ENCODE measurements around the gene KRT20. TPM values are rescaled to one million over a fixed set of nuclear protein-coding genes. Genes with fewer than 3 reads are reported as not detected.

Gene KRT20
- 0.17 to 0.43 TPM (median 0.28 TPM) in 5 replicates for total RNA-seq (2022; extraction: Qiagen RNA extraction; ENCODE audit: low read depth)

DNA sequence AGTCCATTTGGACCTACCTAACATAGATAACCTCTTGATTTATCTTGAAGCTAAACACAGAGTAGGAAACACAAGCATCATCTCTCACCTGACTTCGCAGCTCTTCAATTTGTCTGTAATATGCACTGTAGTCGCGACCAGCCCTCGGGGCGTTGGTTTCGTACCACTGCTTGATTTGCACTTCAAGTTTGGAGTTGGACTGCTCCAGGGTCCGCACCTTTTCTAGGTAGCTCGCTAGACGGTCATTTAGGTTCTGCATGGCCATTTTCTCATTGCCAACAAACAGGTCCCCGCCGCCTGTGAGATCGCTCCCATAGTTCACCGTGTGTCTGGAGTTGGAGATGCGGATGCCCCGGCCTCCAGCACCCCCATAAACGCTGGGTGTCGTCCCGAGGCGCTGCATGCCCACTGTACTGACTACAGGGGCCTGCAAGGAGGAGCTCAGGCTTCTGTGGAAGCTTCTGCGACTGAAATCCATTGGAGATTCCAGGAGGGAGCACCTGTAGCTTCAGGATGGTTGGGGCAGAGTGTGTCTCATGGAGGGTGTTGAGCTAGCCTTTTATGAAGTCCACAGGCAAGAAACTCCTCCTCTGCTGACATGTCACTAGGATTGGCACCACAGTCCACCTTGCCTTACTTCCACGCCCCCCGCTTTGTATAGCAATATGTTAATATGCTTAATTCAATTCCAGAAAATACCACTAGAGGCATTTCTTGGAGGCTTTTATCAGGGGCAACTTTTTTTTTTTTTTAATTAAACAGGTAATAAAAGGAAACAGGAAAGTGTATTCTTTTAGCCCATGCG lies at the start of gene KRT20:
Gene KRT20 (minus strand): TSS at position 535 of the 805 bp plus-strand sequence. CDS start 57 bp downstream, at position 478.

DNA sequence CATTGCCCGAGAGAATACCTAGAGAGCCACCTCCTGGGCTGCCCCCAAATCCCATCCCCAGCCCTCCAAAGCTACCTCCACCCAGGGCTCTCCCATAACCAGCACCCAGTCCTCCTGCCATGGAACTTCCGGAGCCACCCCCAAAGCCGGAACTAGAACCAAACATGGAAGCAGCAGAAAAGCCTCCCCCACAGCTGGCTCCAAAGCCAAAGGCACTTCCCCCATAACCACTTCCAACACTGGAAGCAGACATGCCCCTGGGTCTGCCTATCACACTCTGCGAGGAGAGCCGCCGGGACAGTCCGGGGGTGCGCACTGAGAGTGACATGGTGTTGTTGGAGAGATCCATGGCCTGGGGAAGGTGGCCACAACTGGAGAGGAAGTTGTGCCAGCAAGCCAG lies 18.2 kb downstream of the KRT20 start, which contains the start of gene KRT12:
Gene KRT12 (minus strand): TSS at position 386 of the 400 bp plus-strand sequence. CDS start 37 bp downstream, at position 349.

Other genes starting within 250 kb of the KRT20 start
- 107 to 119 TPM (median 111 TPM) in 5 replicates for gene SMARCE1, start 237.4 kb downstream of the KRT20 start, total RNA-seq (2022; extraction: Qiagen RNA extraction; ENCODE audit: low read depth)
- 0.30 to 0.59 TPM (median 0.38 TPM) in 4 of 5 replicates, not detected in the other for gene KRT222, start 220.1 kb downstream of the KRT20 start, total RNA-seq (2022; extraction: Qiagen RNA extraction; ENCODE audit: low read depth)
- not detected in 5 replicates for gene KRT24, start 181.5 kb downstream of the KRT20 start, total RNA-seq (2022; extraction: Qiagen RNA extraction; ENCODE audit: low read depth)
- gene KRT25, start 129.9 kb downstream of the KRT20 start, total RNA-seq (2022; extraction: Qiagen RNA extraction; ENCODE audit: low read depth) = not detected in 5 replicates
- gene KRT26, start 113.0 kb downstream of the KRT20 start, total RNA-seq (2022; extraction: Qiagen RNA extraction; ENCODE audit: low read depth) = not detected in 5 replicates
- gene KRT27, start 102.7 kb downstream of the KRT20 start, total RNA-seq (2022; extraction: Qiagen RNA extraction; ENCODE audit: low read depth) = not detected in 5 replicates
- gene KRT28, start 85.3 kb downstream of the KRT20 start, total RNA-seq (2022; extraction: Qiagen RNA extraction; ENCODE audit: low read depth) = not detected in 5 replicates
- 89.0 to 122 TPM (median 115 TPM) in 5 replicates for gene KRT10, start 62.6 kb downstream of the KRT20 start, total RNA-seq (2022; extraction: Qiagen RNA extraction; ENCODE audit: low read depth)
- not detected in 5 replicates for gene KRT12, start 18.0 kb downstream of the KRT20 start, total RNA-seq (2022; extraction: Qiagen RNA extraction; ENCODE audit: low read depth)
- 0.06 to 0.30 TPM (median 0.08 TPM) in 3 of 5 replicates, not detected in the others for gene KRT23, start 52.4 kb upstream of the KRT20 start, total RNA-seq (2022; extraction: Qiagen RNA extraction; ENCODE audit: low read depth)
- not detected in 5 replicates for gene KRT39, start 81.7 kb upstream of the KRT20 start, total RNA-seq (2022; extraction: Qiagen RNA extraction; ENCODE audit: low read depth)
- not detected in 5 replicates for gene KRT40, start 99.1 kb upstream of the KRT20 start, total RNA-seq (2022; extraction: Qiagen RNA extraction; ENCODE audit: low read depth)
- not detected in 5 replicates for gene KRTAP3-3, start 108.9 kb upstream of the KRT20 start, total RNA-seq (2022; extraction: Qiagen RNA extraction; ENCODE audit: low read depth)
- gene KRTAP3-2, start 114.7 kb upstream of the KRT20 start, total RNA-seq (2022; extraction: Qiagen RNA extraction; ENCODE audit: low read depth) = 0.36 to 0.50 TPM (median 0.42 TPM) in 3 of 5 replicates, not detected in the others
- not detected in 5 replicates for gene KRTAP3-1, start 123.9 kb upstream of the KRT20 start, total RNA-seq (2022; extraction: Qiagen RNA extraction; ENCODE audit: low read depth)
- not detected in 5 replicates for gene KRTAP1-5, start 142.0 kb upstream of the KRT20 start, total RNA-seq (2022; extraction: Qiagen RNA extraction; ENCODE audit: low read depth)
- not detected in 5 replicates for gene KRTAP1-4, start 145.0 kb upstream of the KRT20 start, total RNA-seq (2022; extraction: Qiagen RNA extraction; ENCODE audit: low read depth)
- not detected in 5 replicates for gene KRTAP1-3, start 149.6 kb upstream of the KRT20 start, total RNA-seq (2022; extraction: Qiagen RNA extraction; ENCODE audit: low read depth)
- not detected in 5 replicates for gene KRTAP1-1, start 156.2 kb upstream of the KRT20 start, total RNA-seq (2022; extraction: Qiagen RNA extraction; ENCODE audit: low read depth)
- not detected in 5 replicates for gene KRTAP2-1, start 162.1 kb upstream of the KRT20 start, total RNA-seq (2022; extraction: Qiagen RNA extraction; ENCODE audit: low read depth)
- gene KRTAP2-2, start 170.0 kb upstream of the KRT20 start, total RNA-seq (2022; extraction: Qiagen RNA extraction; ENCODE audit: low read depth) = not detected in 5 replicates
- not detected in 5 replicates for gene KRTAP2-3, start 174.9 kb upstream of the KRT20 start, total RNA-seq (2022; extraction: Qiagen RNA extraction; ENCODE audit: low read depth)
- not detected in 5 replicates for gene KRTAP2-4, start 180.6 kb upstream of the KRT20 start, total RNA-seq (2022; extraction: Qiagen RNA extraction; ENCODE audit: low read depth)
- gene KRTAP4-7, start 198.9 kb upstream of the KRT20 start, total RNA-seq (2022; extraction: Qiagen RNA extraction; ENCODE audit: low read depth) = not detected in 5 replicates
- gene KRTAP4-8, start 212.9 kb upstream of the KRT20 start, total RNA-seq (2022; extraction: Qiagen RNA extraction; ENCODE audit: low read depth) = 0.08 TPM in 1 of 5 replicates, not detected in the others
- gene KRTAP4-16, start 217.0 kb upstream of the KRT20 start, total RNA-seq (2022; extraction: Qiagen RNA extraction; ENCODE audit: low read depth) = not detected in 5 replicates
- not detected in 5 replicates for gene KRTAP4-9, start 220.1 kb upstream of the KRT20 start, total RNA-seq (2022; extraction: Qiagen RNA extraction; ENCODE audit: low read depth)
- gene KRTAP4-11, start 233.1 kb upstream of the KRT20 start, total RNA-seq (2022; extraction: Qiagen RNA extraction; ENCODE audit: low read depth) = not detected in 5 replicates
- not detected in 5 replicates for gene KRTAP4-12, start 238.9 kb upstream of the KRT20 start, total RNA-seq (2022; extraction: Qiagen RNA extraction; ENCODE audit: low read depth)